GM23338 (cell line): Measurements from ENCODE around the gene SNAPC2. TPM values are rescaled to one million over a fixed set of nuclear protein-coding genes. Genes with fewer than 3 reads are reported as not detected.

Experiments used
- ATAC-seq: fragments of 200-7000 bp; cut with Tn5 transposase; 3 replicates; pipeline ENCODE4 v1.9.1; 2020
- DNase-seq: peaks from one replicate; pipeline ENCODE4 v3.0.0-alpha.2; 2015; ENCODE audit warnings: low spot score
- H2AFZ ChIP-seq: fragments of 200-600 bp; sonication (generic); 2 replicates; pipeline ENCODE4 v1.8.0; 2016; ENCODE audit warnings: antibody characterized with exemption, mild to moderate bottlenecking, moderate library complexity
- H3F3A ChIP-seq: fragments of 200-600 bp; sonication (generic); replicated peaks from 2 replicates; pipeline ENCODE4 v1.8.0; 2017; ENCODE audit warnings: antibody characterized with exemption, mixed run types, low read depth
- H3K27ac ChIP-seq: fragments of 200-600 bp; sonication (generic); 2 replicates; pipeline ENCODE4 v1.6.1; 2016; ENCODE audit warnings: low read depth
- H3K27me3 ChIP-seq: fragments of 200-600 bp; sonication (generic); 2 replicates; pipeline ENCODE4 v1.8.0; 2016; ENCODE audit warnings: mild to moderate bottlenecking, mixed run types, moderate library complexity; ENCODE audit not compliant: insufficient read depth
- H3K36me3 ChIP-seq: fragments of 200-600 bp; sonication (generic); 2 replicates; pipeline ENCODE4 v1.8.0; 2016; ENCODE audit warnings: mild to moderate bottlenecking; ENCODE audit not compliant: insufficient read depth
- H3K4me1 ChIP-seq: fragments of 200-600 bp; sonication (generic); 2 replicates; pipeline ENCODE4 v1.8.0; 2016; ENCODE audit warnings: mild to moderate bottlenecking, moderate library complexity; ENCODE audit not compliant: insufficient read depth
- H3K4me2 ChIP-seq: fragments of 200-600 bp; sonication (generic); 2 replicates; pipeline ENCODE4 v1.7.1; 2017; ENCODE audit warnings: mixed run types
- H3K4me3 ChIP-seq: fragments of 200-600 bp; sonication (generic); 2 replicates; pipeline ENCODE4 v1.6.1; 2016; ENCODE audit warnings: mixed run types
- H3K79me2 ChIP-seq: fragments of 200-600 bp; sonication (generic); replicated peaks from 2 replicates; pipeline ENCODE4 v1.8.0; 2017; ENCODE audit warnings: mild to moderate bottlenecking; ENCODE audit not compliant: insufficient read depth
- H3K9me2 ChIP-seq: fragments of 200-600 bp; sonication (generic); 2 replicates; pipeline ENCODE4 v1.8.0; 2017; ENCODE audit not compliant: insufficient read depth
- H4K20me1 ChIP-seq: fragments of 200-600 bp; sonication (generic); replicated peaks from 2 replicates; pipeline ENCODE4 v1.8.0; 2017; ENCODE audit warnings: mild to moderate bottlenecking; ENCODE audit not compliant: insufficient read depth
- H3K27ac Mint-ChIP-seq: 2 replicates; pipeline ENCODE4 v1.8.0; 2020; ENCODE audit warnings: inconsistent platforms, mild to moderate bottlenecking, moderate library complexity, mixed read lengths
- H3K27me3 Mint-ChIP-seq: 3 replicates; pipeline ENCODE4 v1.8.0; 2022; ENCODE audit warnings: low read depth, mild to moderate bottlenecking, moderate library complexity, mixed read lengths, inconsistent platforms; ENCODE audit not compliant: insufficient read depth, poor library complexity
- H3K36me3 Mint-ChIP-seq: 3 replicates; pipeline ENCODE4 v1.8.0; 2021; ENCODE audit warnings: low read depth, mild to moderate bottlenecking, inconsistent platforms, moderate library complexity, mixed read lengths
- H3K4me1 Mint-ChIP-seq: 3 replicates; pipeline ENCODE4 v1.8.0; 2020; ENCODE audit warnings: mild to moderate bottlenecking, inconsistent platforms, mixed read lengths
- H3K4me3 Mint-ChIP-seq: 3 replicates; pipeline ENCODE4 v1.8.0; 2021; ENCODE audit warnings: moderate library complexity, mild to moderate bottlenecking, inconsistent platforms, mixed read lengths
- H3K9me3 Mint-ChIP-seq: 3 replicates; pipeline ENCODE4 v1.8.0; 2020; ENCODE audit warnings: moderate library complexity, mild to moderate bottlenecking, inconsistent platforms, mixed read lengths
- CREB1 ChIP-seq: fragments of 250-450 bp; sonication (Bioruptor Pico); IDR thresholded peaks from 2 replicates; pipeline ENCODE4 v1.5.0; 2020; ENCODE audit warnings: low read depth, mild to moderate bottlenecking, moderate library complexity
- ETS1 ChIP-seq: IDR thresholded peaks from 2 replicates; pipeline ENCODE4 v1.6.1; 2016; ENCODE audit warnings: antibody characterized with exemption
- JUNB ChIP-seq: IDR thresholded peaks from one replicate; pipeline ENCODE4 v1.6.1; 2016; ENCODE audit warnings: antibody characterized with exemption; ENCODE audit not compliant: unreplicated experiment
- NANOG ChIP-seq: IDR thresholded peaks from 2 replicates; pipeline ENCODE4 v1.6.1; 2016; ENCODE audit warnings: antibody characterized with exemption, borderline replicate concordance
- POLR2AphosphoS5 ChIP-seq: IDR thresholded peaks from 2 replicates; pipeline ENCODE4 v1.6.1; 2016; ENCODE audit warnings: antibody characterized with exemption, low read depth
- REST ChIP-seq: IDR thresholded peaks from one replicate; pipeline ENCODE4 v1.6.1; 2018; ENCODE audit warnings: antibody characterized with exemption; ENCODE audit not compliant: unreplicated experiment
- STAT1 ChIP-seq: IDR thresholded peaks from one replicate; pipeline ENCODE4 v1.6.1; 2016; ENCODE audit warnings: antibody characterized with exemption; ENCODE audit not compliant: unreplicated experiment
- ZNF114 ChIP-seq: fragments of 250-450 bp; sonication (Bioruptor Pico); IDR thresholded peaks from 2 replicates; pipeline ENCODE4 v1.5.0; 2020; ENCODE audit warnings: mild to moderate bottlenecking, moderate library complexity
- ZNF331 ChIP-seq: fragments of 250-450 bp; sonication (Bioruptor Pico); IDR thresholded peaks from 2 replicates; pipeline ENCODE4 v1.5.0; 2020; ENCODE audit warnings: low read depth, mild to moderate bottlenecking, moderate library complexity
- ZNF462 ChIP-seq: fragments of 250-450 bp; sonication (Bioruptor Pico); IDR thresholded peaks from 2 replicates; pipeline ENCODE4 v1.5.0; 2020; ENCODE audit warnings: mild to moderate bottlenecking, moderate library complexity
- polyA plus RNA-seq: library from polyadenylated mRNA; unstranded; fragments of >200 nt; fragmentation: Nextera tagmentation; extraction: Ambion mirVana; gene quantifications from 2 replicates; pipeline ENCODE4 v1.2.1, GENCODE V29; 2016
- total RNA-seq: library from RNA; depleted of rRNA; stranded (reverse); fragments of >200 nt; shearing (Covaris generic); gene quantifications from 2 replicates; pipeline ENCODE4 v1.2.3, GENCODE V29; 2014

SNAPC2 gene
- total and polyA plus RNA-seq, 2 experiments from 2014 or later = 17.1 to 25.1 TPM

- H2AFZ ChIP-seq = no peak overlapping the region
- H3K4me3 ChIP-seq = no peak overlapping the region
- H3K9me2 ChIP-seq = no peaks in the 10 kb centered on the region
- H3K4me1 ChIP-seq = peaks cover 15% of the 10 kb centered on the region
- peaks cover 31% of the 10 kb centered on the region; the same call in 1 of the 2 replicates for H4K20me1 ChIP-seq
- Mint-ChIP-seq H3K36me3 (peaks cover 73% of the 10 kb centered on the region), H3K27me3 (peaks cover 23% of the 10 kb centered on the region), H3K4me1 (peaks cover 23% of the 10 kb centered on the region), H3K27ac (peak overlapping the region; percentile 42), H3K9me3 (no peaks in the 10 kb centered on the region), H3K4me3 (no peak overlapping the region; the same call in 2 of the 3 replicates)
- ATAC-seq = peak; percentile 82
- H3K27ac ChIP-seq = peak overlapping the region; percentile 27
- no peaks in the 10 kb centered on the region for H3K27me3 ChIP-seq
- TF ChIP-seq POLR2AphosphoS5 (0 out of 2 replicates have a peak, but pooled peaks have one; percentile 20), CREB1 (CRISPR knock-in tag) (no peak)
- no peaks in the 10 kb centered on the region; the same call in 1 of the 2 replicates for H3K79me2 ChIP-seq
- peak overlapping the region; percentile 29 for H3K4me2 ChIP-seq
- peaks cover 35% of the 10 kb centered on the region for H3K36me3 ChIP-seq
- peak; percentile 87 for DNase-seq
- peaks cover 51% of the 10 kb centered on the region for H3F3A ChIP-seq
Observed at GRCh38 chr19:7969555-7969939, 49.4 kb downstream of the SNAPC2 start.

- Mint-ChIP-seq H3K27ac (peak overlapping the region; percentile 88), H3K4me3 (no peak overlapping the region), H3K36me3 (peaks cover 70% of the 10 kb centered on the region), H3K27me3 (peaks cover 21% of the 10 kb centered on the region), H3K9me3 (no peaks in the 10 kb centered on the region), H3K4me1 (peaks cover 23% of the 10 kb centered on the region)
- Histone ChIP-seq H3K4me1 (peaks cover 15% of the 10 kb centered on the region), H3K27me3 (no peaks in the 10 kb centered on the region), H3K4me2 (no peak overlapping the region), H3K9me2 (no peaks in the 10 kb centered on the region), H3K79me2 (no peaks in the 10 kb centered on the region; the same call in 1 of the 2 replicates), H3K36me3 (peaks cover 31% of the 10 kb centered on the region), H2AFZ (no peak overlapping the region), H3F3A (peaks cover 40% of the 10 kb centered on the region), H4K20me1 (peaks cover 30% of the 10 kb centered on the region; the same call in 1 of the 2 replicates), H3K27ac (peak overlapping the region; percentile 79), H3K4me3 (no peak overlapping the region)
- peak; percentile 94 for DNase-seq
- ATAC-seq = peak; percentile 86
- TF ChIP-seq NANOG (no peak), ZNF462 (no peak), ZNF114 (CRISPR knock-in tag) (no peak), REST (no peak), ETS1 (no peak), ZNF331 (CRISPR knock-in tag) (no peak), JUNB (no peak), STAT1 (no peak), POLR2AphosphoS5 (0 out of 2 replicates have a peak, but pooled peaks have one; percentile 24)
Observed at GRCh38 chr19:7970716-7971448, 50.7 kb downstream of the SNAPC2 start.
